HG02884 (cell line): Measurements from ENCODE around the gene PIEZO2.

Experiments
- ATAC-seq: cut with Tn5 transposase; IDR thresholded peaks from one replicate; pipeline ENCODE4 v1.9.1; 2021; ENCODE audit warnings: mild to moderate bottlenecking, moderate library complexity; ENCODE audit not compliant: unreplicated experiment

The PIEZO2 gene

GRCh38 chr18:10798727-10799550, 350.4 kb downstream of the PIEZO2 start:
- ATAC-seq, result no peak

GRCh38 chr18:10797896-10798295, 351.5 kb downstream of the PIEZO2 start:
- ATAC-seq, result no peak

GRCh38 chr18:10794771-10795170, 354.6 kb downstream of the PIEZO2 start:
- no peak for ATAC-seq

- no peak for ATAC-seq
Measured at GRCh38 chr18:10793730-10794370, 355.5 kb downstream of the PIEZO2 start.

GRCh38 chr18:10792181-10792580, 357.2 kb downstream of the PIEZO2 start:
- ATAC-seq, result no peak

- ATAC-seq, result no peak
Measured at GRCh38 chr18:10791169-10791831, 358.1 kb downstream of the PIEZO2 start.

- no peak for ATAC-seq
Measured at GRCh38 chr18:10789180-10789579, 360.2 kb downstream of the PIEZO2 start.

GRCh38 chr18:10787293-10787901, 362.0 kb downstream of the PIEZO2 start:
- peak; percentile 98 for ATAC-seq

GRCh38 chr18:10785798-10786197, 363.6 kb downstream of the PIEZO2 start:
- ATAC-seq, result no peak

- ATAC-seq, result no peak
Measured at GRCh38 chr18:10784596-10785202, 364.7 kb downstream of the PIEZO2 start.

- no peak for ATAC-seq
Measured at GRCh38 chr18:10783941-10784340, 365.4 kb downstream of the PIEZO2 start.

- no peak for ATAC-seq
Measured at GRCh38 chr18:10776493-10776892, 372.9 kb downstream of the PIEZO2 start.

GRCh38 chr18:10775026-10775425, 374.3 kb downstream of the PIEZO2 start:
- ATAC-seq, result no peak

GRCh38 chr18:10771053-10771709, 378.2 kb downstream of the PIEZO2 start:
- no peak for ATAC-seq

GRCh38 chr18:10770264-10770663, 379.1 kb downstream of the PIEZO2 start:
- ATAC-seq, result no peak

- ATAC-seq, result no peak
Measured at GRCh38 chr18:10768221-10768620, 381.1 kb downstream of the PIEZO2 start.

GRCh38 chr18:10767658-10768057, 381.7 kb downstream of the PIEZO2 start:
- ATAC-seq, result no peak

GRCh38 chr18:10760986-10761385, 388.4 kb downstream of the PIEZO2 start:
- ATAC-seq, result no peak

- no peak for ATAC-seq
Measured at GRCh38 chr18:10759241-10759640, 390.1 kb downstream of the PIEZO2 start.

- ATAC-seq, result no peak
Measured at GRCh38 chr18:10757946-10758345, 391.4 kb downstream of the PIEZO2 start.
